Fibroblast of skin of abdomen (primary cell): ENCODE results near the gene POU2F1.
A peak's percentile ranks its signal among the peaks of the same experiment; 100 is the strongest.
"Not testable (repeated sequence)": the region's sequence is repeated elsewhere in the genome, so short reads cannot be mapped to it uniquely, and the experiment has no call there.

ENCODE experiments used
- DNase-seq: peaks from one replicate; pipeline ENCODE4 v3.0.0-alpha.2; 2013

POU2F1 gene

DNA sequence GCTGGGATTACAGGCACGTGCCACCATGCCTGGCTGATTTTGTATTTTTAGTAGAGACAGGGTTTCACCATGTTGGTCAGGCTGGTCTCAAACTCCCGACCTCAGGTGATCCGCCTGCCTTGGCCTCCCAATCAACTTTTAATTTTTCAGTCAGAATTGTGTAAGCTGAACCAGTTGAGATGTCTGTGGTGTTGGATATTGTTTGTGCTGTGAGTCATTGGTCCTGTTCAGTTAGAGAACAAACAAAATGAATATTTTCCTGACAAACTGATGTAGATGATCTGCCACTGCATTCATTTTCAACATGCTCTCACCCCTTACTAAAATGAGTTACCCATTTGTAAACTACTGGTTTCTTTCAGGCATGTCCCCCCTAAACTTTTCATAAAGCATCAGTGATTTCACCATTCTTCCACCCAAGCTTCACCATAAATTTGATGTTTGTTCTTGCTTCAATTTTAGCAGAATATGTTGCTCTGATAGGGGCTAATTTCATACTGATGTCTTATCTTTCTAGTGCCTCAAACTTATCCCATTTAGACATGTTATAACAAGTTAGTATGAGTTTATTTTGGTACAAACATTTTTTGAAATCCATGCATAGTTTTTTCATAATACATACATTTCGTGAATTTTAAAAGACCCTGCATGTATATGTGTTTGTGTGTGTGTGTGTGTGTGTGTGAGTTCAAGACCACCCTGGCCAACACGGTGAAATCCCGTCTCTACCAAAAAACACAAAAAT is 15.2 kb upstream of the POU2F1 start:
- not testable (repeated sequence) for DNase-seq

- no peak for DNase-seq
These were observed 14.4 kb upstream of the POU2F1 start for GRCh38 chr1:167206166-167206835.

- no peak for DNase-seq
These were observed 12.6 kb upstream of the POU2F1 start for GRCh38 chr1:167207940-167208623.

DNA sequence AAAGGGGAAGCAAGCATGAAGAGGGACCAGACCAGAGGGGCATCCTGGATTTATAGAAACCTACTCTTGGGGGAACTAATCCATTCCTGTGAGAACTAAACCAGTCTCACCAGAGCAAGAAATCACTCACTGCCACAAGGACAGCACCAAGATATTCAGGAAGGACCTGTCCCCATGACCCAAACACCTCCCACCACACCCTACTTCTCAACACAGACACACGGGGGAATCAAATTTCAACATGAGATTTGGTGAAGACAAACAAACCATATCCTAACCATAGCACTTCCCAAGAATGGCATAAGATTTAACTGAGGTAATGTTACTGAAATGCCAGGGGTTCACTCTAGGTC is 12.1 kb upstream of the POU2F1 start:
- DNase-seq: no peak

GRCh38 chr1:167209044-167209443 is 11.6 kb upstream of the POU2F1 start:
- DNase-seq: no peak

GRCh38 chr1:167210966-167211674 is 9.6 kb upstream of the POU2F1 start:
- no peak for DNase-seq

DNA sequence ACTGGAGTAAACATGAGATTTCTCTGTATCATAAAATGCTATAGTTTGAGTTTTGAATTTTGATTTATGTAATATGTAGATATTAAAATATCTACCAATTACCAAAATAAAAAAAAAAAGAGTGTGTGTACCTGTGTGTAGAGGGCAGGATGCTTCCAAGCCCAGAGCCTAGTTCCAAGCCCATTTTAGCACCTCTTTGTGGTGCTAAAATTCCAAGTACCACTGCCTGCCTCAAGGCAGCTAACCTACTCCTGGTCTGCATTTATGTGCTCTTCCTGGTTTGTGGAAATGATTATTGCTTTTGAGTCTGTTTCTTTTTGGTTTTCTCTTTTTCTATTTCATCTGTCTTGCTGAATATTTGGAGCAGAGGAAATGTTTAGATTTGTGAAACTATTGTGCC is 8.7 kb upstream of the POU2F1 start:
- DNase-seq: no peak

DNA sequence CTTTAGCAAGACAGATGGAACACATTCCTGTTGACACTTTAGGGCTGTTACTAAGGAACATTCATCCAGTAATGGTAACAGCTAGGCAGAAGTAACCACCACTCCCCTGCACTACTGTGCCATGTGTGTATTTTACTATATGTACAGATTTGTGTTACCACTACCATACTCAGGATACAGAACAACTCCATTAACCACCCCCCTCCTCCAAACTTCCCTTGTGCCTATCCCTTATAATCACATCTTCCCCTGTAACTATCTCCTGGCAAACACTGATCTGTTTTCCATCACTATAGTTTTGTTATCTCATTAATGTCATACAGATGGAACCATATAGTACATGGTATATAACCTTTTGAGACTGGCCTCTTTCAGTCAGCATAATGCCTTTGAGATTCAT is 3.9 kb upstream of the POU2F1 start:
- DNase-seq: no peak

DNA sequence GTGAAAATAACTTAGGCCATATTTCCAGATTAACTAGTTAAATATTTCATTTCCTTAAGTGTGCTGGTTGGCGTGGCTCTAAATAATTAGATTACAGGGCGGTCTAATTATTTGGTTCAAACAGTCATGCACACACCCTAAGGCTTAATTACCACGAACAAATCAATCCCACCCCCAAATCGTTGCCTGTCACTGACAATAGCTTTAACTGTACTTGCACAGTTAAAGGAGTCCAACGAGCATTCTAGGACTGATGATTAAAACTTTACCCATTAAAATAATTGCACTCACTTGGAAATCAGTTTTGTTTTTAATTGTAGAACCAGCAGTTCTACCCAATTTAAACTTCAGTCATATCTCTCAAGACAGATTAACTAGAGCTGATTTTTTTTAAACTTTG is 1.5 kb upstream of the POU2F1 start:
- DNase-seq: no peak

DNA sequence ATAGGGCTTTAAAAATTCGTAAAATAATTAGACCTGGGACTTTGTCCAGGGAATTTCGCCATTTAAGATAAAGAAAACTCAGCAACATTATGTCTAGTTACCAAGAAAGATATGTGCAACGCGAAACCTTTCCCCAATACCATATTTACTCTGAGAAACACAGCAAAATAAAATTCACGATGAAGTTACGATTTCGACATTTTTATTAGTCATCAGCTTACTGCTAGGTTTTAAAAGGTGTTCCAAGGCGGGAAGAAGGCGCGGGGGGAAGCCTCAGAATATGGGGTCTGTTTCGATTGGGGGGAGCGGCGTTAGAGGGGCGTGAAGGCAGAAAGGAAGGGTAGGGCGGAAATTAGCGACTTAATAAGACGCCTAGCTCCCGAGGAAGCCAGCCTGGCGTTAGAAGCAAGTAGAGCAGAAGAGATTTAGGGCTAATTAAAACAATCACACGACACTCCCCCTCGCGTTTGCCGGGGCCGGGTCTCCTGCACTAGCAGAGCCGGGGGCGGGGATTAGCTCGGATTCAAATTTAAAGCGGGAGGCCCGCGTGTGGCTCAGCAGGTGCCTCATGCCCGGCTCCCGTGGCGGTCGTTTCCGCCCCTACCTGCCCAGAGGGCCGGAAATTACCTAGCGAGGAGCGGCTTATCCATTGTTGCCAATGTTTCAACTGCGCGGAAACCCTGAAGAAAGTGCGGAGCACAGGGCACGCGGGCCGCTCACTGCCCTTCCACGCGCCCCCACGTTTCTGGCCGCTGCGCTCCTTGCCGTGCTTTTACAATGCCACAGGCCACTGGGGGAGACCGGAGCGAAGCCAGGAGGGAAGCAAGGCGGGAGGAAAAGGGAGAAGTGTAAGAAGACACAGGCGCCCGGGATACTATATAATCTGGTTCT is 795 bp upstream of the POU2F1 start:
- peak; percentile 70 for DNase-seq

DNA sequence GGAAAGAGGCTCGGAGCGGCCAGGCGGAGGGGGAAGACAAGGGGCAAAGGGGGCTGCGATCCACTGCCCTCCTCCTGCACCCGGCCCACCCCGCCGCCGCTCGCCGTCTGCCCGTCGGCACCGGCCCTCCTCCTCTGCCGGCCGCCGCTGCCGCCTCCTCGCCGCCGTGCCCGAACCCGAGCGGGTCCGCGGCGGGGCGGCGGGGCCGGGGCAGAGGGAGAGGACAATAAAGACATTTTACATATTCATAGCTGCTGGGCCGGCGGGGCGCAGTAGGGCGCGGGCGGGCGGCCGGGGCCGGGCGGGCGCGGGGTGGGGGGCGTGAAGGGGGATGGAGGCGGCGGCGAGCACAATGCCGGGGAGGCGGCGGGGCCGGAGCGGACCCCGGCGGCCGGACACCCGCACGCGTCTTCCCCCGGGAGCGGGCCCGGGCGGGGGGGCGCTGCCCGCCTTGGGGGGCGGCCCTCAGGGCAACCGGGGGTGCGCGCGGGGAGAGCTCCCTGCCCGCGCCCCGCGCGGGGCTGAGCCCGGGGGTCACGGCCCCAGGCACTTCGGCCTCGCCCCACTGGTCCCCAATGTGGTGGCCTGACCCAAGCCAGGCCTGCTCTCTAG is 546 bp downstream of the POU2F1 start:
- no peak for DNase-seq

- DNase-seq: peak; percentile 70
These were observed 1.3 kb downstream of the POU2F1 start for GRCh38 chr1:167221738-167222610.

- DNase-seq: peak; percentile 48
These were observed 2.7 kb downstream of the POU2F1 start for GRCh38 chr1:167223144-167224103.

DNA sequence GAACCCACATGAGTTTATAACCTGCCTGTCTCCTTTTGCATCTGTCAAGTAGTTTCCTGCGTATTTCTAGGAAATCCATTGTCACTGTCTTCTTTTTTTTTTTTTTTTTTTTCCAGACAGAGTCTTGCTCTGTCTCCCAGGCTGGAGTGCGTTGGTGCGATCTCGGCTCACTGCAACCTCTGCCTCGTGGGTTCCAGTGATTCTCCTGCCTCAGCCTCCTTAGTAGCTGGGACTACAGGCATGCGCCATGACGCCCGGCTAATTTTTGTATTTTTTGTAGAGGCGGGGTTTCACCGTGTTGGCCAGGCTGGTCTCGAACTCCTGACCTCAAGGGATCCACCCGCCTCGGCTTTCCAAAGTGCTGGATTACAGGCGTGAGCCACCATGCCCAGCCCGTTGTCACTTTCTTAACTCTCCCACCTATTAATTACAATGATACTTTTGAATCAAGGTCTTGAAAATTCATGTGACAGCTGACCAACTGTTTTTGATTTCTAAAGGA is 4.1 kb downstream of the POU2F1 start:
- DNase-seq: not testable (repeated sequence)

GRCh38 chr1:167225920-167226319 is 5.2 kb downstream of the POU2F1 start:
- no peak for DNase-seq

DNA sequence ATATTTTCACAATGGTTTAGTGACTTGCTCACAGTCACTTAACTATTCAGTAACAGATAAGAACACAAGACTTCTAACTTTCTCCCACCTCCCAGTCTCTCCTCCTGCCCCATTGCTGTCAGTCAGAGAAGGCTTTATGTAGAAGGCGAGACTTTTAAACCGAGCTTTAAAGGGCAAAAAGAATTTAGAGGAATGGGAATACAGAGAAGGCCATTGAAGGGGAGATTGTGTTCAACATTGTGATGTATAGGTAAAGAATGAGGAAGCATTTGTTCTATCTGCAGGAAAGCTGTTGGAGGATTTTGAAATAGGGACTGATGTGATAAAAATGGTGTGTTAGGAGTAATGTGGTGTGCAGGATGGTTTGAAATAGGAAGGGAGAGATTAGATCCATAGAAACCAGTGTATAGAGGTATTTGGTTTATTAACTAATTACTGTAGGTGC is 7.3 kb downstream of the POU2F1 start:
- no peak for DNase-seq

- no peak for DNase-seq
These were observed 9.2 kb downstream of the POU2F1 start for GRCh38 chr1:167229719-167230385.

DNA sequence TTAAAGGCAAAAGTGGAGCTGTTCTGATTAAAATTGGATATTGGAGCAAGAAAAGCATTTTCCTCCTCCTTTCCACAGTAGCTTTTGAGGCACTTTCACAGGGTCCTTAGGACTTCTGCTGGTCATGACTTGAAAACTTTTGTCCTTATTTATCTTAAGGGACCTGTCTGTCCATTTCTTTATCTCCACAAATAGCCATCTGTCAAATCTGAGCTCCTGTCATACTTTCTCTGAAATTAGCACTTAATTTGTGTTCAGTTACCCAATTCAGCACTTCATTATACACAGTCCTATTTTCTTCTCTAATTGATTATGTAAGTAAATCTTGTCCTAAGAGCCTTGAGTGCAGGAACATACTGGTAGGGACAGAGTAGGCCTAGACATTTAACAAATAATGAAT is 9.8 kb downstream of the POU2F1 start:
- DNase-seq: no peak
